MM.1S (cell line): ENCODE measurements around the gene TLE1.

Experiments
- DNase-seq: peaks from one replicate; pipeline ENCODE4 v3.0.0-alpha.2; 2015
- H2AFZ ChIP-seq: fragments of 300-600 bp; sonication (generic); 2 replicates; pipeline ENCODE4 v1.6.0; 2016; ENCODE audit warnings: antibody characterized with exemption, low read length
- H3F3A ChIP-seq: fragments of 300-600 bp; sonication (generic); 2 replicates; pipeline ENCODE4 v1.6.1; 2016; ENCODE audit warnings: mild to moderate bottlenecking, antibody characterized with exemption, low read length, moderate library complexity, mixed read lengths; ENCODE audit not compliant: insufficient read depth
- H3K27ac ChIP-seq: fragments of 300-600 bp; sonication (generic); 2 replicates; pipeline ENCODE4 v1.5.1; 2016; ENCODE audit warnings: mild to moderate bottlenecking, low read length
- H3K27me3 ChIP-seq: fragments of 300-600 bp; sonication (generic); replicated peaks from 2 replicates; pipeline ENCODE4 v1.6.0; 2016; ENCODE audit warnings: low read length; ENCODE audit not compliant: insufficient read depth
- H3K36me3 ChIP-seq: fragments of 300-600 bp; sonication (generic); replicated peaks from 2 replicates; pipeline ENCODE4 v1.6.1; 2016; ENCODE audit warnings: mild to moderate bottlenecking, low read length, mixed read lengths; ENCODE audit not compliant: insufficient read depth
- H3K4me1 ChIP-seq: fragments of 300-600 bp; sonication (generic); 2 replicates; pipeline ENCODE4 v1.6.1; 2016; ENCODE audit warnings: low read length, mixed read lengths
- H3K4me2 ChIP-seq: fragments of 300-600 bp; sonication (generic); 2 replicates; pipeline ENCODE4 v1.6.0; 2016; ENCODE audit warnings: low read depth, low read length
- H3K4me3 ChIP-seq: fragments of 300-600 bp; sonication (generic); 2 replicates; pipeline ENCODE4 v1.5.1; 2016; ENCODE audit warnings: low read length, mixed read lengths
- H3K79me2 ChIP-seq: fragments of 300-600 bp; sonication (generic); 2 replicates; pipeline ENCODE4 v1.6.1; 2016; ENCODE audit warnings: mixed run types, low read length, mixed read lengths
- H3K9ac ChIP-seq: fragments of 300-600 bp; sonication (generic); 2 replicates; pipeline ENCODE4 v1.6.1; 2016; ENCODE audit warnings: low read length, mixed read lengths
- H3K9me2 ChIP-seq: fragments of 300-600 bp; sonication (generic); replicated peaks from 2 replicates; pipeline ENCODE4 v1.6.1; 2016; ENCODE audit warnings: mild to moderate bottlenecking, low read length, mixed read lengths; ENCODE audit not compliant: insufficient read depth
- H3K9me3 ChIP-seq: fragments of 300-600 bp; sonication (generic); replicated peaks from 2 replicates; pipeline ENCODE4 v1.6.1; 2016; ENCODE audit warnings: mild to moderate bottlenecking, low read length, mixed read lengths; ENCODE audit not compliant: insufficient read depth
- H4K20me1 ChIP-seq: fragments of 300-600 bp; sonication (generic); 2 replicates; pipeline ENCODE4 v1.6.1; 2016; ENCODE audit warnings: mild to moderate bottlenecking, low read length, moderate library complexity, mixed read lengths; ENCODE audit not compliant: insufficient read depth
- EZH2 ChIP-seq: fragments of 300-600 bp; sonication (generic); optimal IDR thresholded peaks from 2 replicates; pipeline ENCODE3; 2017; ENCODE audit warnings: low read depth, mild to moderate bottlenecking, antibody characterized with exemption, low read length, mixed read lengths
- EZH2phosphoT487 ChIP-seq: fragments of 300-600 bp; sonication (generic); IDR thresholded peaks from 2 replicates; pipeline ENCODE4 v1.6.1; 2018; ENCODE audit warnings: antibody characterized with exemption, low read length
- TF ChIP-seq, protein P1 (sequence below): fragments of 300-600 bp; sonication (generic); IDR thresholded peaks from 2 replicates; pipeline ENCODE4 v1.5.1; 2016; ENCODE audit warnings: antibody characterized with exemption, low read length, mixed read lengths

Gene TLE1

GRCh38 chr9:81559197-81559596 is 130.2 kb downstream of the TLE1 start:
- Histone ChIP-seq H3K9ac (no peak overlapping the region), H3K4me2 (no peak overlapping the region), H3K27me3 (no peaks in the 10 kb centered on the region), H3K4me1 (no peaks in the 10 kb centered on the region), H2AFZ (no peak overlapping the region), H3K27ac (no peak overlapping the region), H3K36me3 (no peaks in the 10 kb centered on the region), H3K9me2 (no peaks in the 10 kb centered on the region), H3F3A (no peaks in the 10 kb centered on the region), H3K9me3 (no peaks in the 10 kb centered on the region), H3K79me2 (no peaks in the 10 kb centered on the region), H3K4me3 (no peak overlapping the region), H4K20me1 (no peaks in the 10 kb centered on the region)
- DNase-seq = no peak
- TF ChIP-seq, protein P1, sequence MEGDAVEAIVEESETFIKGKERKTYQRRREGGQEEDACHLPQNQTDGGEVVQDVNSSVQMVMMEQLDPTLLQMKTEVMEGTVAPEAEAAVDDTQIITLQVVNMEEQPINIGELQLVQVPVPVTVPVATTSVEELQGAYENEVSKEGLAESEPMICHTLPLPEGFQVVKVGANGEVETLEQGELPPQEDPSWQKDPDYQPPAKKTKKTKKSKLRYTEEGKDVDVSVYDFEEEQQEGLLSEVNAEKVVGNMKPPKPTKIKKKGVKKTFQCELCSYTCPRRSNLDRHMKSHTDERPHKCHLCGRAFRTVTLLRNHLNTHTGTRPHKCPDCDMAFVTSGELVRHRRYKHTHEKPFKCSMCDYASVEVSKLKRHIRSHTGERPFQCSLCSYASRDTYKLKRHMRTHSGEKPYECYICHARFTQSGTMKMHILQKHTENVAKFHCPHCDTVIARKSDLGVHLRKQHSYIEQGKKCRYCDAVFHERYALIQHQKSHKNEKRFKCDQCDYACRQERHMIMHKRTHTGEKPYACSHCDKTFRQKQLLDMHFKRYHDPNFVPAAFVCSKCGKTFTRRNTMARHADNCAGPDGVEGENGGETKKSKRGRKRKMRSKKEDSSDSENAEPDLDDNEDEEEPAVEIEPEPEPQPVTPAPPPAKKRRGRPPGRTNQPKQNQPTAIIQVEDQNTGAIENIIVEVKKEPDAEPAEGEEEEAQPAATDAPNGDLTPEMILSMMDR = no peak
- TF ChIP-seq EZH2 = no peak
- TF ChIP-seq EZH2phosphoT487 = no peak

- no peaks in the 10 kb centered on the region for H3F3A ChIP-seq
- no peak overlapping the region for H3K4me2 ChIP-seq
- H2AFZ ChIP-seq = no peak overlapping the region
- H3K9ac ChIP-seq = no peak overlapping the region
- H3K9me3 ChIP-seq = no peaks in the 10 kb centered on the region
- H3K79me2 ChIP-seq = no peaks in the 10 kb centered on the region
- H3K4me1 ChIP-seq = no peaks in the 10 kb centered on the region
- TF ChIP-seq EZH2phosphoT487 (no peak), EZH2 (no peak)
- TF ChIP-seq, protein P1 = no peak
- H3K4me3 ChIP-seq = no peak overlapping the region
- no peak for DNase-seq
- no peaks in the 10 kb centered on the region for H4K20me1 ChIP-seq
- H3K9me2 ChIP-seq = no peaks in the 10 kb centered on the region
- H3K36me3 ChIP-seq = no peaks in the 10 kb centered on the region
- H3K27me3 ChIP-seq = no peaks in the 10 kb centered on the region
- H3K27ac ChIP-seq = no peak overlapping the region
Observed at GRCh38 chr9:81558091-81558830, 131.1 kb downstream of the TLE1 start.

GRCh38 chr9:81557452-81558090 is 131.8 kb downstream of the TLE1 start:
- Histone ChIP-seq H3K9me3 (no peaks in the 10 kb centered on the region), H3K9ac (no peak overlapping the region), H3K4me2 (no peak overlapping the region), H3K9me2 (no peaks in the 10 kb centered on the region), H3K27ac (no peak overlapping the region), H3K27me3 (no peaks in the 10 kb centered on the region), H2AFZ (no peak overlapping the region), H3K36me3 (no peaks in the 10 kb centered on the region), H4K20me1 (no peaks in the 10 kb centered on the region), H3F3A (no peaks in the 10 kb centered on the region), H3K4me3 (no peak overlapping the region), H3K79me2 (no peaks in the 10 kb centered on the region), H3K4me1 (no peaks in the 10 kb centered on the region)
- TF ChIP-seq, protein P1 = no peak
- no peak for TF ChIP-seq EZH2phosphoT487
- TF ChIP-seq EZH2 = no peak
- no peak for DNase-seq
